Activated naive CD4-positive, alpha-beta T cell treated with anti-CD3 and anti-CD28 coated beads, Interleukin-2, amount 50 U/mL, for 24 hours (primary cell): ENCODE data around the gene IRX5.

Experiments used
- H3K27ac Mint-ChIP-seq: one replicate; pipeline ENCODE4 v1.8.0; 2021; ENCODE audit warnings: mild to moderate bottlenecking, mixed read lengths
- H3K27me3 Mint-ChIP-seq: one replicate; pipeline ENCODE4 v1.8.0; 2021; ENCODE audit warnings: mixed read lengths
- H3K36me3 Mint-ChIP-seq: one replicate; pipeline ENCODE4 v1.8.0; 2021; ENCODE audit warnings: mixed read lengths
- H3K4me1 Mint-ChIP-seq: one replicate; pipeline ENCODE4 v1.8.0; 2021; ENCODE audit warnings: mixed read lengths
- H3K4me3 Mint-ChIP-seq: one replicate; pipeline ENCODE4 v1.8.0; 2021; ENCODE audit warnings: mild to moderate bottlenecking, mixed read lengths
- H3K9me3 Mint-ChIP-seq: one replicate; pipeline ENCODE4 v1.8.0; 2021; ENCODE audit warnings: mixed read lengths

The IRX5 gene

GRCh38 chr16:54957403-54958166 lies 26.9 kb downstream of the IRX5 start:
- Mint-ChIP-seq H3K9me3 (no peaks in the 10 kb centered on the region), H3K4me1 (no peaks in the 10 kb centered on the region), H3K36me3 (no peaks in the 10 kb centered on the region), H3K27me3 (peaks cover 3% of the 10 kb centered on the region), H3K4me3 (no peak overlapping the region), H3K27ac (no peak overlapping the region)

DNA sequence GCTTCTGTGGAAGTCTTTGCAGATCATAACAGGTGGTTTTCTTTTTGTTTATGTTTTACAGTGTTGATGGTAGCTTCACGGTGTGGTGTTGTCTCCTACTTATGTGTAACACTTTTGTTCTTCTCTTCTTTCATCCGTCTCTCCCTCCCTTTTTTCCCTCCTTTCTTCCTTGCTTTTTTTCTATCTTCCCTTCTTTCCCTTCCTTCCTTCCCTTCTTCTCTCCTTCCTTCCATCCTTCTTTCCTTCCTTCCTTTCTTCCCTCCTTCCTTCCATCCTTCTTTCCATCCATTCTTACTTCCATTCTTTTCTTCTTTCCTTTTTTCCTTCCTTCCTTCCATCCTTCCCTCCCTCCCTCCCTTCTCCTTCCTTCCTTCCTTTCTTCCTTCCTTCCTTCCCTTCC lies 31.4 kb downstream of the IRX5 start:
- Mint-ChIP-seq H3K9me3 (no peaks in the 10 kb centered on the region), H3K36me3 (no peaks in the 10 kb centered on the region), H3K27ac (no peak overlapping the region), H3K4me3 (no peak overlapping the region), H3K27me3 (no peaks in the 10 kb centered on the region), H3K4me1 (no peaks in the 10 kb centered on the region)

DNA sequence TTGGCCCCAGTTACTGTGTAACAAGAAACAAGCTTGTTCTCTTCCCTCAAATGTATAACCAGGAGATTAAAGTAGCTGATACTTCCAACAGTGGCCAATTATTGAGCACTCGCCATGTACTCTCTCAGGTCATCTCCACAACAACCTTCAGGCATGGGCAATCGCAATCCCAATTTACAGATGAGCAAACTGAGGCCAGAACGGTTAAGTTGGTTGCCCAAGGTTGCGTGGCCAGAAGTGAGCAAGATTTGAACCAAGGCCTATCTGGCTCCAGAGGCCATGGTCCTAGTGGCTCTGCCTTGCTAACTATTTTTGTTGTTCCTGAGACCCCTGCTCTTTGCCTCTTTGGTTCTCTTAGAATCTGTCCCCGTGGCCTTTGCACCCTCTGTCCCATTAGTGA lies 33.6 kb downstream of the IRX5 start:
- Mint-ChIP-seq H3K4me1 (no peaks in the 10 kb centered on the region), H3K9me3 (no peaks in the 10 kb centered on the region), H3K27me3 (no peaks in the 10 kb centered on the region), H3K36me3 (no peaks in the 10 kb centered on the region), H3K27ac (no peak overlapping the region), H3K4me3 (no peak overlapping the region)

GRCh38 chr16:54965464-54965863 lies 34.8 kb downstream of the IRX5 start:
- H3K4me3 Mint-ChIP-seq = no peak overlapping the region
- no peak overlapping the region for H3K27ac Mint-ChIP-seq
- H3K27me3 Mint-ChIP-seq = no peaks in the 10 kb centered on the region
- no peaks in the 10 kb centered on the region for H3K36me3 Mint-ChIP-seq
- H3K9me3 Mint-ChIP-seq = no peaks in the 10 kb centered on the region
- H3K4me1 Mint-ChIP-seq = no peaks in the 10 kb centered on the region

- Mint-ChIP-seq H3K27me3 (no peaks in the 10 kb centered on the region), H3K4me3 (no peak overlapping the region), H3K36me3 (no peaks in the 10 kb centered on the region), H3K27ac (no peak overlapping the region), H3K9me3 (no peaks in the 10 kb centered on the region), H3K4me1 (no peaks in the 10 kb centered on the region)
These were observed 37.3 kb downstream of the IRX5 start for GRCh38 chr16:54968011-54968410.

GRCh38 chr16:54968784-54969183 lies 38.1 kb downstream of the IRX5 start:
- H3K27ac Mint-ChIP-seq = no peak overlapping the region
- H3K4me3 Mint-ChIP-seq = no peak overlapping the region
- no peaks in the 10 kb centered on the region for H3K27me3 Mint-ChIP-seq
- no peaks in the 10 kb centered on the region for H3K36me3 Mint-ChIP-seq
- H3K9me3 Mint-ChIP-seq = no peaks in the 10 kb centered on the region
- H3K4me1 Mint-ChIP-seq = no peaks in the 10 kb centered on the region

DNA sequence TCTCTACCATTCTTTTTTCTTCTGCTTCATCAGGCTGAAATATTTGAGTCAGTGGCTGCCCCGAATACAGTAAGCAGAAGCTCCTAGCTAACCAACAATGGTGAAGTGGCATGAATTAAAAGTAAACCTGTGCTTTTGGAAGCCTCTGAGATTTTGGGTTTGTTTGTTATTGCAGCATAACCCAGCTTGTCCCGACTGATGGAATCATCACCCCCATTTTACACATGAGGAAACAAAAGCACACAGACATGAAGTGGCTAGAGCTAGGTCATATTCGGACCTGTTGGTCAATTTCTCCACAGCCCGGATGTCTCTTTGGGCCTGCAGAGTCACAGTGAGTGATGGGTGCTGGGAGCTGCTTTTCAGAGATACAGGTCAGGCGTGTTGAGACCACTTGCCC lies 39.4 kb downstream of the IRX5 start:
- Mint-ChIP-seq H3K4me3 (no peak overlapping the region), H3K27me3 (peaks cover 2% of the 10 kb centered on the region), H3K4me1 (no peaks in the 10 kb centered on the region), H3K9me3 (peaks cover 4% of the 10 kb centered on the region), H3K36me3 (no peaks in the 10 kb centered on the region), H3K27ac (no peak overlapping the region)

DNA sequence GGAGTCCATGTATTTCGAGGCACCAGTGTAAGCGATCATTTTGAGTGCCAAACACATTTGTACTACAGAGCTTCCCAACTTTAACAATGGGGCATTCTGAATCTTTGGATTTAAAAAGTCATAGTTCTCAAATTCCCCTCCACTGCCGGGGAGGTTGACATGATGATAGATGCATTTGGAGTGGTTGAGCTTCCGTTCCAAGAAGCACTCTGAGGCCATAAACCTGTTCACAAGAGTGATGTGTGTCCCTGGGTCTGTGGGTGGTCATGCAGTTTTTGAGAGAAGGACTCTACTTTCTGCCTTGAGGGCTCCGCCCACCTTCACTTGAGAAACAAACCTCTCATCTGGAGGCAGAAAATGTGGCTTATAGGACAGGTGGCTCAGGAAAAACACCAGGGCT lies 43.7 kb downstream of the IRX5 start:
- peaks cover 5% of the 10 kb centered on the region for H3K9me3 Mint-ChIP-seq
- no peak overlapping the region for H3K27ac Mint-ChIP-seq
- no peak overlapping the region for H3K4me3 Mint-ChIP-seq
- H3K27me3 Mint-ChIP-seq = peaks cover 5% of the 10 kb centered on the region
- no peaks in the 10 kb centered on the region for H3K36me3 Mint-ChIP-seq
- no peaks in the 10 kb centered on the region for H3K4me1 Mint-ChIP-seq

- Mint-ChIP-seq H3K9me3 (peaks cover 5% of the 10 kb centered on the region), H3K4me1 (no peaks in the 10 kb centered on the region), H3K27ac (no peak overlapping the region)
These were observed 46.1 kb downstream of the IRX5 start for GRCh38 chr16:54976651-54977200.

GRCh38 chr16:54977211-54977610 lies 46.5 kb downstream of the IRX5 start:
- Mint-ChIP-seq H3K27me3 (peaks cover 5% of the 10 kb centered on the region), H3K4me1 (no peaks in the 10 kb centered on the region), H3K9me3 (peaks cover 5% of the 10 kb centered on the region), H3K36me3 (no peaks in the 10 kb centered on the region), H3K27ac (no peak overlapping the region), H3K4me3 (no peak overlapping the region)

More at GRCh38 chr16:54976651-54977200, 46.1 kb downstream of the IRX5 start:
- Mint-ChIP-seq H3K27me3 (peaks cover 5% of the 10 kb centered on the region), H3K36me3 (no peaks in the 10 kb centered on the region), H3K4me3 (no peak overlapping the region)

- H3K27me3 Mint-ChIP-seq = peaks cover 1% of the 10 kb centered on the region
- no peaks in the 10 kb centered on the region for H3K36me3 Mint-ChIP-seq
These were observed 50.2 kb downstream of the IRX5 start for GRCh38 chr16:54980821-54981220.

More at GRCh38 chr16:54980821-54981220, 50.2 kb downstream of the IRX5 start:
- Mint-ChIP-seq H3K4me3 (no peak overlapping the region), H3K4me1 (no peaks in the 10 kb centered on the region), H3K27ac (no peak overlapping the region), H3K9me3 (no peaks in the 10 kb centered on the region)
